ENCODE data around the gene HDAC4.

GRCh38 chr2:239162141-239162821 lies 238.5 kb downstream of the HDAC4 start:
- no peak for TF ChIP-seq ZNF274 (IDR thresholded peaks at IDR 0.05; ENCODE audit: low read depth, low read length)
- TF ChIP-seq YY1 (IDR thresholded peaks at IDR 0.05; ENCODE audit: insufficient read depth, insufficient read length), result no peak
